22Rv1 (cell line): ENCODE results near the gene RAB13.

Experiments
- H3K27ac ChIP-seq: fragments of 450-650 bp; 2 replicates; pipeline ENCODE4 v1.5.1; 2017
- CTCF ChIP-seq: fragments of 450-650 bp; IDR thresholded peaks from 2 replicates; pipeline ENCODE4 v1.5.1; 2017; ENCODE audit warnings: mild to moderate bottlenecking
- ZFX ChIP-seq: fragments of 450-650 bp; IDR thresholded peaks from 2 replicates; pipeline ENCODE4 v1.6.1; 2017; ENCODE audit warnings: antibody characterized with exemption, borderline replicate concordance

Gene RAB13

GRCh38 chr1:153941826-153942725 is 44.1 kb downstream of the RAB13 start:
- H3K27ac ChIP-seq, result no peak overlapping the region
- TF ChIP-seq ZFX (no peak), CTCF (no peak)

- TF ChIP-seq CTCF (no peak), ZFX (no peak)
Measured at GRCh38 chr1:153940756-153941155, 45.4 kb downstream of the RAB13 start.

GRCh38 chr1:153939476-153939875 is 46.7 kb downstream of the RAB13 start:
- no peak for TF ChIP-seq ZFX
- TF ChIP-seq CTCF, result no peak
- no peak overlapping the region for H3K27ac ChIP-seq

More at GRCh38 chr1:153940756-153941155, 45.4 kb downstream of the RAB13 start:
- no peak overlapping the region for H3K27ac ChIP-seq

GRCh38 chr1:153938996-153939395 is 47.1 kb downstream of the RAB13 start:
- H3K27ac ChIP-seq, result no peak overlapping the region
- no peak for TF ChIP-seq CTCF
- no peak for TF ChIP-seq ZFX

GRCh38 chr1:153937331-153937730 is 48.8 kb downstream of the RAB13 start:
- TF ChIP-seq CTCF (no peak), ZFX (no peak)

GRCh38 chr1:153936011-153936802 is 49.9 kb downstream of the RAB13 start:
- TF ChIP-seq CTCF (no peak), ZFX (no peak)
- no peak overlapping the region for H3K27ac ChIP-seq

More at GRCh38 chr1:153937331-153937730, 48.8 kb downstream of the RAB13 start:
- no peak overlapping the region for H3K27ac ChIP-seq

GRCh38 chr1:153934746-153935145 is 51.4 kb downstream of the RAB13 start:
- no peak for TF ChIP-seq ZFX
- no peak for TF ChIP-seq CTCF
- H3K27ac ChIP-seq, result no peak overlapping the region
